C4-2B (cell line): Measurements from ENCODE around the gene ZMYM4.

Experiments used
- CTCF ChIP-seq: fragments of 450-650 bp; conservative IDR thresholded peaks from 2 replicates; pipeline ENCODE4 v1.5.1; 2017; ENCODE audit warnings: mild to moderate bottlenecking
- ZFX ChIP-seq: fragments of 450-650 bp; IDR thresholded peaks from 2 replicates; pipeline ENCODE4 v1.6.1; 2017

DNA sequence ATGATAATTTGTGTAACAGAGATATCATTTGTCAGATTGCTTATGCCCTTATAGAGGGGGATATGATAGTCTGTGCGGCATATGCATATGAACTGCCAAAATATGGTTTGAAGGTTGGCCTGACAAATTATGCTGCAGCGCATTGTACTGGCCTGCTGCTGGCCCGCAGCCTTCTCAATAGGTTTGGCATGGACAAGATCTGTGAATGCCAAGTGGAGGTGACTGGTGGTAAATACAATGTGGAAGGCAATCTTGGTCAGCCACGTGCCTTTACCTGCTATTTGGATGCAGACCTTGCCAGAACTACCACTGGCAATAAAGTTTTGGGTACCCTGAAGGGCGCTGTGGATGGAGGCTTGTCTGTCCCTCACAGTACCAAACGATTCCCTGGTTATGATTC is 82.4 kb downstream of the ZMYM4 start:
- TF ChIP-seq CTCF (no peak), ZFX (no peak)
